ENCODE data around the gene KMO.

Gene KMO

DNA sequence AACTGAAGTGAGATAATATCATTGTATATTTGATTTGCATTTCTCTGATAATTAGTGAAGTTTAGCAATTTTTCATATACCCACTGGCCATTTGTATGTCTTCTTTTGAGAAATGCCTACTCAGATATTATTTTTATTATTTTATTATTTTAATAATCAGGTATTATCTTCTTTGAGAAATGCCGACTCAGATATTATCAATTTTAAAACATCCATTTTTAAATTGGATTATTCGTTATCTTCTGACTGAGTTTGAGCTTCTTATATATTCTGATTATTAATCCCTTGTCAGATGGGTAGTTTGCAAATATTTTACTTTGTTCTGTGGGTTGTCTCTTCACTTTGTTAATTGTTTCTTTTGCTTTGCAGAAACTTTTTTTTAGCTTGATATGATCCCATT lies 37.7 kb downstream of the KMO start:
- DNase-seq (ENCODE audit: low read depth) = no peak
- no peak overlapping the region for H3K4me3 ChIP-seq (ENCODE audit: control insufficient read depth, low read depth, low read length)
- TF ChIP-seq, protein P1, sequence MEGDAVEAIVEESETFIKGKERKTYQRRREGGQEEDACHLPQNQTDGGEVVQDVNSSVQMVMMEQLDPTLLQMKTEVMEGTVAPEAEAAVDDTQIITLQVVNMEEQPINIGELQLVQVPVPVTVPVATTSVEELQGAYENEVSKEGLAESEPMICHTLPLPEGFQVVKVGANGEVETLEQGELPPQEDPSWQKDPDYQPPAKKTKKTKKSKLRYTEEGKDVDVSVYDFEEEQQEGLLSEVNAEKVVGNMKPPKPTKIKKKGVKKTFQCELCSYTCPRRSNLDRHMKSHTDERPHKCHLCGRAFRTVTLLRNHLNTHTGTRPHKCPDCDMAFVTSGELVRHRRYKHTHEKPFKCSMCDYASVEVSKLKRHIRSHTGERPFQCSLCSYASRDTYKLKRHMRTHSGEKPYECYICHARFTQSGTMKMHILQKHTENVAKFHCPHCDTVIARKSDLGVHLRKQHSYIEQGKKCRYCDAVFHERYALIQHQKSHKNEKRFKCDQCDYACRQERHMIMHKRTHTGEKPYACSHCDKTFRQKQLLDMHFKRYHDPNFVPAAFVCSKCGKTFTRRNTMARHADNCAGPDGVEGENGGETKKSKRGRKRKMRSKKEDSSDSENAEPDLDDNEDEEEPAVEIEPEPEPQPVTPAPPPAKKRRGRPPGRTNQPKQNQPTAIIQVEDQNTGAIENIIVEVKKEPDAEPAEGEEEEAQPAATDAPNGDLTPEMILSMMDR (conservative IDR thresholded peaks at IDR 0.05; ENCODE audit: control insufficient read depth, insufficient read depth, low read depth, low read length) = no peak

DNA sequence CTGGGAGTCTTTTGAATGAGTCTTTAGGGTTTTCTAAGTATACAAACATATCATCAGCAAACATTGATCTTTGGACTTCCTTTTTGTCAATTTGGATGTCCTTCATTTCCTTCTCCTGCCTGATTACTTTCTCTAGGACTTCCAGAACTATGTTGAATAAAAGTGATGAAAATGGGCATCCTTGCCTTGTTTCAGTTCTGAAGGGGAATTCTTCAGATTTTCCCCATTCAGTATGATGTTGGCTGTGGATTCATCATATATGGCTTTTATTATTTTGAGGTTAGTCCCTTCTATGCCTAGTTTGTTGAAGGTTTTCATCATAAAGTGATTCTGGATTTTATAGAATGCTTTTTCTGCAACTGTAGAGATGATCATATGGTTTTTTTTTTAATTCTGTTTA lies 42.0 kb downstream of the KMO start:
- TF ChIP-seq, protein P1 (conservative IDR thresholded peaks at IDR 0.05; ENCODE audit: control insufficient read depth, insufficient read depth, low read depth, low read length) = no peak
- no peak overlapping the region for H3K4me3 ChIP-seq (ENCODE audit: control insufficient read depth, low read depth, low read length)
- DNase-seq (ENCODE audit: low read depth) = no peak

DNA sequence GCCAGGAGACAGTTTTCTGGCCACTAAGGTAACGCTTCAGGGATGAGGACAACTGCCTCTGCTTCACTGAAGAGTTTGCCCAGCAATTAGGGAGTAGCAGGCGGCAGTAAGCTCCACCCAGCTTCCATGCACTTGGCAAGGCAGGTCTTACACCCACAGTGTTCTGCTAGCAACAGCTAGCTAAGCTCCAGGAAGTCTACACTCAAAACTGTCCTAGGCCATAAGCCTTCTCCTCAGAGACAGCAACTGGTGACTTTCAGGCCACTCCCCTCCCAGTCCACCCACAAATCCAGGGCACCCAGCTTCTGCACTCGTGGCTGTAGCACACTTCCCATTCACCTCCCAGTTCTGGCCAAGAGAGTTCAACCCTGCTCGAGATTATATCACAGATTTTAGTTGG lies 47.3 kb downstream of the KMO start:
- TF ChIP-seq, protein P1 (conservative IDR thresholded peaks at IDR 0.05; ENCODE audit: control insufficient read depth, insufficient read depth, low read depth, low read length) = no peak
- H3K4me3 ChIP-seq (ENCODE audit: control insufficient read depth, low read depth, low read length) = no peak overlapping the region
- DNase-seq (ENCODE audit: low read depth) = no peak

DNA sequence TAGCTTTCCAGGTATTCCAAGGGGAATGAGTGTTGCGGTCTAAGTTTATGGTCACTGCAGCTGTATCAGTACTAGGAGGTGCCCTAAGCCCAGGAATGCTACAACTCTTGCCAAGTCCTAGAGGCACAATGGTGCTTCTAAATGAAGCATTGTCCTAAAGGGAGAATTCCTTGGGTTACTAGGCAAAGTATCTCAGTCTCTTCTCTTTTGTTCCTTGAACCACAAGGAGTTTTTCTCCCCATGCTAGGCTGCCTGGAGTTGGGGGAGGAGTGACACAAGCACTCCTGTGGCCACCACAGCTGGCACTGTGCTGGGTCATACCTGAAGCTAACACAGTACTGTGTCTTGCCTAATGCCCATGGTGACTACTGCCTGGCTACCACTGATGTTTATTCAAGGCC lies 50.7 kb downstream of the KMO start:
- DNase-seq (ENCODE audit: low read depth) = no peak
- TF ChIP-seq, protein P1 (conservative IDR thresholded peaks at IDR 0.05; ENCODE audit: control insufficient read depth, insufficient read depth, low read depth, low read length) = no peak
- H3K4me3 ChIP-seq (ENCODE audit: control insufficient read depth, low read depth, low read length) = no peak overlapping the region

DNA sequence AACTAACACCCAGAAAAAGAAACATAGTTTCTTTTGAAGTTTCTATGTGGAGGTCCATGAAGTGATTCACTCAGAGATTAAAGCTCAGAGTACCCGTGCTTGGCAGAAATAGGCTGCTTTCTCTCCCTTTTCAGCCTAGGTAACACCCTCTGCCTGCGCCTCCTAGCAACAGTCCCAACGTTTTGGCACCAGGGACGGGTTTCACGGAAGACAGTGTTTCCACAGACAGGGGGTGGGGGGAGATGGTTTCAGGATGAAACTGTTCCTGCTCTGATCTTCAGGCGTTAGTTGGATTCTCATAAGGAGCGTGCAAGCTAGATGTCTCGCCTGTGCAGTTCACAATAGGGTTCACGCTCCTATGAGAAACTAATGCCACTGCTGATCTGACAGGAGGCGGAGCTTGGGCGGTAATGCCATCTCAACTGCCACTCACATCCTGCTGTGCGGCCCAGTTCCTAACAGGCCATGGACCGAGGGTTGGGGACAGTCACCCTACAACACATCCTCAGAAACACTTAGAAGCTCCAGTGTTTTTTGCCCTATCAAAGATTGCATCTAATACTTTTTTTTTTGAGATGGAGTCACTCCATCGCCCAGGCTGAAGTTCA lies 54.8 kb downstream of the KMO start:
- TF ChIP-seq, protein P1 (conservative IDR thresholded peaks at IDR 0.05; ENCODE audit: control insufficient read depth, insufficient read depth, low read depth, low read length) = no peak
- no peak overlapping the region for H3K4me3 ChIP-seq (ENCODE audit: control insufficient read depth, low read depth, low read length)
- no peak for DNase-seq (ENCODE audit: low read depth)

DNA sequence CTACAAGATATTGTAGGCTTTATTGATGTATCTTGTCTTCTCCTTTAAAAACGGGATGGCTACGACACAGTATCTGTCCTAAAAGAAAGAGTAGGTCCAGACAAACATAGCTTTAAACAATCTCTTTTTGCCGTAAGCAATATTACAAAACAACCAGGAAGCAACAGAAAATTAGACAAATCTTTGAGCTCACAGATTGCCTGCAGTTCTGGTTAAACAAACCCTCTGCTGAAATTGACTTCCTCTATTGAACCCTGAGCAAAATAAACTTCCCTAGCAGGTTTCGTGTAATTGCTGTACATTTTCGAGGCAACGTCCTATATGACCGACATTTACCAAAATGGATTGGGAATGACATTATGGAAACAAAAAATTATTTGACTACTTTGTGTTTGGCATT lies 57.3 kb downstream of the KMO start:
- TF ChIP-seq, protein P1 (conservative IDR thresholded peaks at IDR 0.05; ENCODE audit: control insufficient read depth, insufficient read depth, low read depth, low read length) = no peak
- DNase-seq (ENCODE audit: low read depth) = no peak
- no peak overlapping the region for H3K4me3 ChIP-seq (ENCODE audit: control insufficient read depth, low read depth, low read length)

DNA sequence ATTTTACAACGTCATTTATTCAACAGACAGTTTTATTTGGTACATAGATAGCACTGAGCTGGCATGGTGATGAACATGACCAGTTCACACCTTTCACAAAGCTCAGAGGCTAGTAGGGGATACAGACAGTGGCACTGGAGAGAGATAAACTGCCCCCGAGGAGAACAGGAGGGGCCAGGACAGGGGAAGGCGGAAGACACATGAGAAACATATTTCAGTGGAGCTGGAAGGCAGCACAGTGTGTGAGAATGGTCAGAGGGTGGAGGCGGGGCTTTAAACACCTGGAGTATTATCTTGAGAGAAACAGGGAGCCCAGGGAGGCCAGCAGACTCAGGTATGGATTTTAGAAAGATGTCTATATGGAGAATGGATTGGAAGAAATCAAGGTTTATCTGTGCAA lies 58.5 kb downstream of the KMO start:
- TF ChIP-seq, protein P1 (conservative IDR thresholded peaks at IDR 0.05; ENCODE audit: control insufficient read depth, insufficient read depth, low read depth, low read length) = no peak
- no peak overlapping the region for H3K4me3 ChIP-seq (ENCODE audit: control insufficient read depth, low read depth, low read length)
- DNase-seq (ENCODE audit: low read depth) = no peak

Data from fibroblast of mammary gland (primary cell).